Muscle of back (tissue), 11 donors: ENCODE data around the gene SDSL. TPM values are rescaled to one million over a fixed set of nuclear protein-coding genes. Genes with fewer than 3 reads are reported as not detected.

Experiments
- DNase-seq, 3 donors: peaks; one replicate each; pipeline versions ENCODE4 v3.0.0 to v3.0.0-alpha.2; 2013
- polyA plus RNA-seq, 10 donors: library from polyadenylated mRNA; unstranded; fragments of 120-200 nt; gene quantifications; one replicate each; pipeline ENCODE4 v1.2.1, GENCODE V29; 2013; ENCODE audit not compliant: insufficient read length in 10 of 10

The SDSL gene
- polyA plus RNA-seq, 10 donors: 0.61 to 2.1 (median 1.4) TPM

GRCh38 chr12:113418213-113418879 lies 3.8 kb upstream of the SDSL start:
- DNase-seq: no peak

GRCh38 chr12:113420996-113421595 lies 1.1 kb upstream of the SDSL start:
- no peak for DNase-seq

DNA sequence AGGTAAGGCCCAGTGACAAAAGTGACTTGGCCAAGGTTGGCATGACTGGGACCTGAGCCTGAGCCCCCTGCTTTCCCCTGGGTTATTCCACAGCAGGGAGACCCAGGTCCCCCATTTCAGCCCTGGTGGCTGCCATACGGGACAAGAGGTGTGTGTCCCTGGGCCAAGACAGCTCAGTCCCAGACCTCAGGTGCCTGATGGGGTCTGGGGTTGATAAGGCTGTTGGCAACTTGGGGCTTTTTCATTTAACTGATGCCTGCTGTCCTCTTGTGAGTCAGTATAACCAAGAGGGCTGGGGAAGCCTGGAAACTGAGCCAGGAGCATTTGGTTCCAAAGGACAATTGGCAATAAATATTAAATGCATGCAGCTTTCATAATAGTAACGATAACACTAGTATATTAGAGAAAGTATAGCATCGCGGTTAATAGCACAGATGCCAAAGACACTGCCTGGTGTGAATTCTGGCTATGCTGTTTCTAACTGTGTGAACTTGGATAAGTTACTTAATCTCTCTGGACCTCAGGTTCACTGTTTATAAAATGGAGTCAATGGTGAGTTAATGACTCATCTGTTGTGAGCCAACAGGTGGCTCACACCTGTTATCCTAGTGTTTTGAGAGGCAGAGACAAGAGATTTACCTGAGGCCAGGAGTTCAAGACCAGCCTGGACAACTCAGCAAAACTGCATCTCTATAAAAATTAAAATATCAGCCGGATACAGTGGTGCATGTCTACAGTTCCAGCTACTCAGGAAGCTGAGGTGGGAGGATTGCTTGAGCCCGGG lies 898 bp downstream of the SDSL start:
- DNase-seq: no peak

- DNase-seq: no peak
These were observed 2.3 kb downstream of the SDSL start for GRCh38 chr12:113424456-113424855.

- peak in 1 of 3 donors; percentile 53 for DNase-seq
These were observed 3.0 kb downstream of the SDSL start for GRCh38 chr12:113424915-113425823.

- DNase-seq: no peak
These were observed 3.8 kb downstream of the SDSL start for GRCh38 chr12:113425960-113426453.

DNA sequence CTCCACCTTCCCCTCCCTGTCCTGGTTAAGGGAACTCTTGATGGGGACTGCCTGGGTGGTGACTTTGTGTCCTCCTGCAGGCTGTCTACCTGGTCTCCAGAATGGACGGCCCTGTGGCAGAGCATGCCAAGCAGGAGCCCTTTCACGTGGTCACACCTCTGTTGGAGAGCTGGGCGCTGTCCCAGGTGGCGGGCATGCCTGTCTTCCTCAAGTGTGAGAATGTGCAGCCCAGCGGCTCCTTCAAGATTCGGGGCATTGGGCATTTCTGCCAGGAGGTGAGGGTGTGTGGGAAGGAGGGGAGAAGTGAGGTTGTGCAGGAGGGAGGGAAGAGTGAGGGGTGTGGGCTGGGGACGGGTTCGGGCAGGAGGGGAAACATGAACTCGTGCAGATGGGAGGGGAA lies 5.7 kb downstream of the SDSL start:
- DNase-seq: no peak

DNA sequence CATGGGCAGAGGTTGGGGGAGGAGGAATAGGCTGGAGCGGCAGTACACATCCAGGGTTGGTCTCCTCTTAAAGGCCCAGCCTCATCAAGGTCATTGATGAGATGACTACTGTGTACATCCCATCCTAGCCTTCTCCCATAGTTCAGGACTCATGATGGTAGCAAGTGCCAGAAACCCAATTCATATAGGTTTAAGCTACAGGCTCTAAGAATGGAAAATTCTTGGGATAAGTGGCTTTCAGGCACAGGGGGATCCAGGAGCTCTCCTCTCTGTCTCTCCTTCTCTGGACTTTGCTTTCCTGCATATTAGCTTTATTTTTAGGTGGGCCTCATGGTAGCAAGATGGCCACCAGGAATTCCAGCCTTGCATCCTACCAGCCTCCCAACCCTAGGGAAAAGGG lies 6.3 kb downstream of the SDSL start:
- no peak for DNase-seq

- DNase-seq: no peak
These were observed 10.8 kb downstream of the SDSL start for GRCh38 chr12:113432986-113433385.

DNA sequence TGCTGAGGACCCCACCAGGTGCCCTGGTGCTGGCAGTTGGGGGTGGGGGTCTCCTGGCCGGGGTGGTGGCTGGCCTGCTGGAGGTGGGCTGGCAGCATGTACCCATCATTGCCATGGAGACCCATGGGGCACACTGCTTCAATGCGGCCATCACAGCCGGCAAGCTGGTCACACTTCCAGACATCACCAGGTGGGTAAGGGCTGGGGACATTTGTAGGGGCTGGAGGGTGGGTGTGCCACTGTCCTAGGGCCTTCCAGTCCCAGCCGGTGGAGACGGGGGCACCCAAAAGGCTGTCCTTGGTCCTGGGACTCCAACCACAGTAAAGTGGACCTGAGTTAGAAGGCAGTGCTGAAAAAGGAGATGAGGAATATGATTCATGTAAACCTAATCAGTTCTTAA lies 13.2 kb downstream of the SDSL start:
- no peak for DNase-seq

DNA sequence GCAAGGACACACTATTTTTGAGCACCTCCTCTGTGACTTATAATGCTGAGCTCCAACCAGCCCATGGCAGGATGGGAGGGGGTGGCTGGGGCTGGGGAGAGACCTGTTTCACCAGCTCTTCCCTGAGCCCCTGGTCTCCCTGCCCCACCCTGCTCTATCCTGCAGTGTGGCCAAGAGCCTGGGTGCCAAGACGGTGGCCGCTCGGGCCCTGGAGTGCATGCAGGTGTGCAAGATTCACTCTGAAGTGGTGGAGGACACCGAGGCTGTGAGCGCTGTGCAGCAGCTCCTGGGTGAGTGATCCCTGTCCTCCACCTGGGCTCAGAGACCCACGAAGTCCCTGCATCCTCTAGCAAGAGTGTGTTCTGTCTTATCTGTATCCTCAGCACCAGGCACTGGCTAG lies 14.4 kb downstream of the SDSL start:
- DNase-seq: no peak

DNA sequence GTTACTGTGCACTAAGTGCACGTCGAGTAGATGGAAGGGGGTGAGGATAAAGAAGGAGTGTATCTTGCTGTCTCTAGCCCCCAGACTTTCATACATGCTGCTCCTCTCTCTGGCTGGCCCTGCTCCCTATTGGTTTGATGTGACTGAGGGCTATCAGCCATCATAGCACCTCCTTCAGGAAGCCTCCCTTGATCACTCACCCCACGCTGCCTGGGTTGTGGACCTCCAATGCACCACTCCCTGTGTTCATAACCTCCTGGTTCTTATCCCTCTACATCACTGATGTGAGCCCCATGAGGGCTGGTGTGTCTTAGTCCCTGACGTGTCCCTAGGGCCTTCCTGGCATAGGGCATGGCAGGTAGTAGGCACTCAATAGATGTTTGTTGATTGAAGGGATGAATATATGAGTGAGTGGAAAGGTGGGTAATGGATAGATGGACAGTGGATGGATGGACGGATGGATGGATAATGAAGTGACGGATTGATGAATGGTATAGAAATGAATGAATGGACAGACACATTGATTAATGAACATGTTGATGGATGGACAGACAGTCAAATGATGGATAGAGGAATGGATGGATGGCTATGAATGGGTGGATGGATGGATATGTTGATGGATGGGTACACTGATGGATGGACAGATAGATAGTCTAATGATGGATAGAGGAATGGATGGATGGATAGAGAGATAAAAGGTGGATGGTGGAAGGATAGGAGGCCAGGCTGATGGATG lies 15.0 kb downstream of the SDSL start:
- no peak for DNase-seq

- no peak for DNase-seq
These were observed 15.5 kb downstream of the SDSL start for GRCh38 chr12:113437729-113438100.

GRCh38 chr12:113438523-113439300 lies 16.5 kb downstream of the SDSL start:
- no peak for DNase-seq

DNA sequence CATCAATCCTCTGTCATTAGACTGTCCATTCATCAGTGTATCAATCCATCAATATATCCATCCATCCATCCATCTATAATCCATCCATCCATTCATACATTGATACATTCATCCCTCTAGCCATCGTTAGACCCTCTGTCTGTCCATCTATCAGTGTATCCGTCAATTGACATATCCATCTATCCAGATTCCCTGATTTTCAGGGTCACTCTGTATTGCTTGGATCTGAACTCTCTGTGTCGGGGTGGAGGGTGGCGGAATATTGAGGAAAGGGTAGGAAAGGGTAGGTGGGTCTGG lies 17.1 kb downstream of the SDSL start:
- no peak for DNase-seq

- DNase-seq: peak in 1 of 3 donors; percentile 45
These were observed 17.4 kb downstream of the SDSL start for GRCh38 chr12:113439606-113440030.

GRCh38 chr12:113440336-113440735 lies 18.2 kb downstream of the SDSL start:
- DNase-seq: no peak

DNA sequence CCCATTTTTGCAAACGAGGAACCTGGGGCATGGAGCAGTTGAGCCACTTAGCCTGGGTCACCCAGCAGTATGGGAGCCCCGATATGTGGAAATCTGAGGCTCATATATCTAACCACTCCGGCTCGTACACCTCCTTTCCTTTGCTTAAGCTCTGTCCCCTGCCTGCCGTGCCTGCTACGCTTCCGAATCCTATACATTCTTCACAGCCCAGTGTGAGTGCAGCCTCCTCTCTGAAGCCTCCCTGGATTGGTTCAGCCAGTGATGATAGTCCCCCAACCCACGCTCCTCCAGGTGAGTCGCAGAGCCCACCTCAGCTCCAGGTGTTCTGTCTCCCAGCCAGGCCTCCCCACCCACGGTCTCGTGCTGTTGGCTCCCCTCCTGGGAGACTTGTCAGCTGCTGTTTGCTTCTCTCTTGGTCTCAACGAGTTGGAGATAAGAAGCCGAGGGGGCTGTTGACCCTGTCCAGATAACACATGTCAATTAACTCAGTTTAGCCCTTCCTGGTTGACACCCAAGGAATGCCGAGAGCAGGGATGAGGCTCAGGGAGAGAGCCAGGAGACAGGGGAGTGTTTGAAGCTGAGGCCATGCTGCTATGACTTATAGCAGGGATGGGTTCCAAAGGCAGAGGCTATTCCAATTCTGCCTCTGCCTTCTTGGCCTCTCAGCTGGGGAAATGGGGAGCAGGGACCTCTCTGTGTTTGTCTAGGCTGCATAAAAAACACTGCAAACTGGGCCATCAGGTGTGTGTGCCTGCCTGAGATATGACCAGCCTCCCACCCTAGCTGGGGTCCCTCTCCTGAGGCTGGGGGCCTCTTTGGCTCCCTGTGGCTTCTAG lies 19.0 kb downstream of the SDSL start:
- no peak for DNase-seq

- no peak for DNase-seq
These were observed 20.9 kb downstream of the SDSL start for GRCh38 chr12:113443030-113443539.
